ENCODE data around the gene ARMH1. TPM values are rescaled to one million over a fixed set of nuclear protein-coding genes. Genes with fewer than 3 reads are reported as not detected.

Gene ARMH1
- total RNA-seq, 1 experiment from 2014 or later: not detected

GRCh38 chr1:44670751-44671640 lies 3.5 kb upstream of the ARMH1 start:
- Histone ChIP-seq H3K36me3 (no peaks in the 10 kb centered on the region), H3K27ac (no peak overlapping the region), H3K27me3 (replicated peaks) (no peaks in the 10 kb centered on the region), H3K4me1 (replicated peaks) (peaks cover 25% of the 10 kb centered on the region), H3K4me3 (no peak overlapping the region), H3K9me3 (replicated peaks) (no peaks in the 10 kb centered on the region)
- DNase-seq (ENCODE audit: low read depth in 1 of 2, low spot score in 2 of 2): no peak

- Histone ChIP-seq H3K4me1 (replicated peaks) (peaks cover 25% of the 10 kb centered on the region), H3K9me3 (replicated peaks) (no peaks in the 10 kb centered on the region), H3K27ac (no peak overlapping the region), H3K36me3 (no peaks in the 10 kb centered on the region), H3K4me3 (no peak overlapping the region), H3K27me3 (replicated peaks) (no peaks in the 10 kb centered on the region)
- DNase-seq (ENCODE audit: low read depth in 1 of 2, low spot score in 2 of 2): peak in 1 of 2 experiments; percentile 26
These were observed 2.1 kb upstream of the ARMH1 start for GRCh38 chr1:44672254-44672955.

DNA sequence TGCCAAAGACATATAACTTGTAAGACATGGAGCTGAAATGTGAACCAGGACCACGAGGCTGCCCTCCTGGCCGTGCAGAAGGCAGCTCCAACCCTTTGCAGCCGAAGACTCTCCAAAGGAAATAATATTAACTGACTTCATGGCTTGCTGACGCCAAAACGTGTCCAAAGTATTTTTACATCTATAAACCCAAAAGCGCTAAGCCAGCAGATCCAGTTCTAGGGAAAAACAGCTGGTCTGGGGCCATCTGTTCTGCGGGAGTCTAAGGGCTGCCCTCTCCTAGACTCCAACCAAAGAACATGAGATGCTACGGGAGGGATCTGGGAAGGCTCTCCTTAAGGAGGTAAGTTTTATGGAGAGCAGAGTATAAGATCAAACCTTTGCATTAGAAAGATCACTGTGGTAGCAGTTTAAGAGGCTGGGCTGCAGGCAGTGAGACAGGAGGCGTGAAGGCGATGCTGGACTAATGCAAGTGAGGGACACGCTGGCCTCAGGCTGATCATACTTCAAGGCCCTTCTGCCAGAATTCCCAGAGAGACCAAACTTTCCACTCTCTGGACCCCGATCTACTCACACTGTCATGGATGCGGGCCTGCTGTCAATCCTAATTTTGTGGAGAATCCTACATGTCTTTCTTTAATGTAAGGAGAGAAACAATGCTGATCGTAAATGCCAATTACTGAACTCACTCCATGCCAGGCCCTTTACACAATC lies 1.4 kb upstream of the ARMH1 start:
- DNase-seq (ENCODE audit: low read depth in 1 of 2, low spot score in 2 of 2): no peak
- Histone ChIP-seq H3K36me3 (no peaks in the 10 kb centered on the region), H3K27ac (no peak overlapping the region), H3K4me1 (replicated peaks) (peaks cover 25% of the 10 kb centered on the region), H3K27me3 (replicated peaks) (no peaks in the 10 kb centered on the region), H3K9me3 (replicated peaks) (no peaks in the 10 kb centered on the region), H3K4me3 (peak overlapping the region; percentile 70)

GRCh38 chr1:44673675-44674112 lies 820 bp upstream of the ARMH1 start:
- Histone ChIP-seq H3K4me1 (replicated peaks) (peaks cover 25% of the 10 kb centered on the region), H3K36me3 (no peaks in the 10 kb centered on the region), H3K27me3 (replicated peaks) (no peaks in the 10 kb centered on the region), H3K27ac (no peak overlapping the region; the same call in 1 of the 2 replicates), H3K4me3 (peak overlapping the region; percentile 70), H3K9me3 (replicated peaks) (no peaks in the 10 kb centered on the region)
- DNase-seq (ENCODE audit: low read depth in 1 of 2, low spot score in 2 of 2): peak in 1 of 2 experiments; percentile 13

GRCh38 chr1:44675186-44675585 lies 672 bp downstream of the ARMH1 start:
- Histone ChIP-seq H3K9me3 (replicated peaks) (no peaks in the 10 kb centered on the region), H3K4me1 (replicated peaks) (peaks cover 25% of the 10 kb centered on the region), H3K4me3 (no peak overlapping the region; the same call in 1 of the 2 replicates), H3K36me3 (no peaks in the 10 kb centered on the region), H3K27ac (no peak overlapping the region), H3K27me3 (replicated peaks) (no peaks in the 10 kb centered on the region)
- DNase-seq (ENCODE audit: low read depth in 1 of 2, low spot score in 2 of 2): no peak

DNA sequence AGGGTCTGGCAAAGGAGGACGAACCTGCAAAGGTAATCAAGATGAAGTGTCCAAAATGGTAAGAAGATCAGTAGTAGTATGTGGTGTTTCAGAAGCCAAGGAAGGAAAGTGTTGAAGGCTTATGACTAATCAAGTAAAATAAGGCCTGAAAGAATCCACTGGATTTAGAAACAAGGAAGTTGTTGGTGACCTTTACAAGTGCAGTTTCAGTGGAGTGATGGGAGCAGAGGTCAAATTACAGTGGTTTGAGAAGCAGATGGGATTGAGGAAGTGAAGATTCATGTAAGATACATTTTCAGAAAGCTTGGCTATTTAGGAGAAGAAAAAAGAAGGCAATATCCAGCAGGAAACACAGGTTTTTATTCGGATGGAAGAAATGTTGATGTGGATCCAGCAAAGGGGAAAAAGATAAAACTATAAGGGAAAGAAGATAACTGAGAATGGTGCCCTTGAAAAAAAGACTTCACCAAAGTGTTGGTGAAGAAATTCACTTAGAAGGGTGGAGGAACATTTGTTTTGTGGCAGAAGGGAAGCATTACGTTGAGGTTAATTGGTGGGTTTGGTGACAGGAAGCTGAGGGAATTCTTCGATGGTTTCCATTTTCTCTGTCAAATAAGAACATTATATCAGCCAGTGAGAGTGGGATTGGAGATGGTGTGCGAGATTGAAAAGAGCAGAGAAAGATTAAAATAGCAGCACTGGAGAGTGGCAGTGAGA lies 2.1 kb downstream of the ARMH1 start:
- H3K4me3 ChIP-seq: no peak overlapping the region
- no peaks in the 10 kb centered on the region for H3K36me3 ChIP-seq
- no peak overlapping the region for H3K27ac ChIP-seq
- H3K27me3 ChIP-seq (replicated peaks): no peaks in the 10 kb centered on the region
- no peaks in the 10 kb centered on the region for H3K9me3 ChIP-seq (replicated peaks)
- peaks cover 25% of the 10 kb centered on the region for H3K4me1 ChIP-seq (replicated peaks)
- DNase-seq (ENCODE audit: low read depth in 1 of 2, low spot score in 2 of 2): no peak

- Histone ChIP-seq H3K4me3 (no peak overlapping the region), H3K9me3 (replicated peaks) (no peaks in the 10 kb centered on the region), H3K27ac (no peak overlapping the region), H3K4me1 (replicated peaks) (peaks cover 21% of the 10 kb centered on the region), H3K27me3 (replicated peaks) (no peaks in the 10 kb centered on the region), H3K36me3 (no peaks in the 10 kb centered on the region)
- no peak for DNase-seq (ENCODE audit: low read depth in 1 of 2, low spot score in 2 of 2)
These were observed 2.8 kb downstream of the ARMH1 start for GRCh38 chr1:44677201-44677766.

DNA sequence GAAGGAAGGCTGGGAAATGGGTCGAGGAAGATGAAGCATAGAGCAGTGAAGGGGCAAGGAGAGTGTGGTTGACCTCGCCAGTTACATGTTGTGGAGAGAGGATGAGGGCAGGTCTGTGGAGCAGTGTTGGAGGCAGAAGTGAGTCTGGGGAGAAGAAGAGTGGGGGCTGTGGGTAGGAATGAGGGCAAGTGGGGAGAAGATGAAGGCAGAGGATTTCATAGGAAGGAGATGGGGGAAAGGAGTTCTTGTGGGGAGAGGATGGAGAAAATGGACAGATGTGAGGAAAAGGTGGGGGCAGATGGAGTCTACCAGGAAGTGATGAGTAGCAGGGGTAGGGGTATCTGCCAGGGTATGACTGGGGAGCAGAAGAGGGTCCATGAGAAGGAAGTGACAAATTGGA lies 3.6 kb downstream of the ARMH1 start:
- H3K27ac ChIP-seq: no peak overlapping the region
- H3K4me1 ChIP-seq (replicated peaks): peaks cover 12% of the 10 kb centered on the region
- H3K4me3 ChIP-seq: no peak overlapping the region
- no peaks in the 10 kb centered on the region for H3K9me3 ChIP-seq (replicated peaks)
- no peaks in the 10 kb centered on the region for H3K27me3 ChIP-seq (replicated peaks)
- no peak for DNase-seq (ENCODE audit: low read depth in 1 of 2, low spot score in 2 of 2)
- H3K36me3 ChIP-seq: no peaks in the 10 kb centered on the region

DNA sequence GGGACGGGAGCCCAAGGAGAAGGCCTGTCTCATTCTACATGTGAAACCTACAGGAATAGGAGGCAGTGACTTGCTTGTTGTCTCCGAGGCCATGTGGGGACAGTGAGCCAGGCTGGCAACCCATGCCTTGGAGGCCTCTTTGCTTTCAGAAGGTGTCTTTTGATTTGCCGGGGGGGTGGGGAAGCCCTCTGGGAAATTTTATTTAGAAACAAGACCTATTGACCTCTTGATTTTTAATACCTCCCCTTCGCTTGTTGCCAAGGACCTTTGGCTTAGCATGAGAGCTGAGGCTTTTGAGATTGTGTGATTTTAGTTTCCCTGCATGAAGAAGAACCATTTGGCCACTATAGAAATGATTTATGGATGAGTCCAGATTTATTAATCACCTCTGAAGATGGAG lies 4.1 kb downstream of the ARMH1 start:
- no peak overlapping the region for H3K4me3 ChIP-seq
- H3K27me3 ChIP-seq (replicated peaks): no peaks in the 10 kb centered on the region
- H3K36me3 ChIP-seq: no peaks in the 10 kb centered on the region
- H3K9me3 ChIP-seq (replicated peaks): no peaks in the 10 kb centered on the region
- H3K27ac ChIP-seq: no peak overlapping the region
- no peak for DNase-seq (ENCODE audit: low read depth in 1 of 2, low spot score in 2 of 2)
- H3K4me1 ChIP-seq (replicated peaks): peaks cover 7% of the 10 kb centered on the region

DNA sequence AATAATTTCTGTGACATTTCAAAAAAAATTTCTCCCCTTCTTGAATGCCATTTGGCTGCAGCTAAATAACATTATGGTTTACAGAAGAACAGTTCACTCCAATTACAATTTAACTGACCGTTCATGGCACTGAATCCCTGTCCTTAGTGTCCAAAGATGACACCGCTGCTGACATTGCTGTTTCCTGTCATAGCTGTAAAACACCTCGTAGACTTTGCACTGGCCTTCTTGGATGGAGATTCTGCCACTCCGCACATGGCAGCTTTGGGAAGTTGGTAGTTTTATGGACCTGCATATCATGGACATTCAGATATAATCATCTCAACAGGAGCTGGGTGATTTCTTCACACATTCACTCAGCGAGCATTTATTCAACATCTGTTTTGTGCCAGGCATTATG lies 5.0 kb downstream of the ARMH1 start:
- H3K36me3 ChIP-seq: no peaks in the 10 kb centered on the region
- no peak overlapping the region for H3K4me3 ChIP-seq
- H3K9me3 ChIP-seq (replicated peaks): no peaks in the 10 kb centered on the region
- peaks cover 5% of the 10 kb centered on the region for H3K4me1 ChIP-seq (replicated peaks)
- DNase-seq (ENCODE audit: low read depth in 1 of 2, low spot score in 2 of 2): no peak
- H3K27ac ChIP-seq: no peak overlapping the region
- 0 out of 2 replicates have a peak, but pooled peaks cover 4% of the 10 kb centered on the region for H3K27me3 ChIP-seq (replicated peaks)

- Histone ChIP-seq H3K4me3 (no peak overlapping the region), H3K27ac (no peak overlapping the region), H3K36me3 (no peaks in the 10 kb centered on the region), H3K27me3 (replicated peaks) (0 out of 2 replicates have a peak, but pooled peaks cover 7% of the 10 kb centered on the region), H3K4me1 (replicated peaks) (no peaks in the 10 kb centered on the region), H3K9me3 (replicated peaks) (no peaks in the 10 kb centered on the region)
- no peak for DNase-seq (ENCODE audit: low read depth in 1 of 2, low spot score in 2 of 2)
These were observed 7.7 kb downstream of the ARMH1 start for GRCh38 chr1:44681905-44682882.

DNA sequence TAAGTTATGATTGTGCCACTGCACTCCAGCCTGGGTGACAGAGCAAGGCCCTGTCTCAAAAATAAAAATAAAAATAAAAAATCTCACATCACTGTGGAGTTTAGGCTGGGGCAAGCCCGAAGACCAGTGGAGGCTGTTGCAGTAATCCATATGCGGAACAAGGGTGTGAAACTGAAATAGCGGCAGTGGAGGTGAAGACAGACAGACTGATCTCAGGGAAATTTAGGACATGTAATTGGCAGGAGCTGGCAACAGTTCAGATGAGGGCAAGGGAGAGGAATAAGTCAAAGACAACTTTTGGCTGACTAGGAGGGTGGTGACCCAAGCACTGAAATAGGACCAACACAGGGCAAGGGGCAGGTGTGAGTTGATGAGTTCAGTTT lies 8.4 kb downstream of the ARMH1 start:
- no peaks in the 10 kb centered on the region for H3K36me3 ChIP-seq
- no peak overlapping the region for H3K4me3 ChIP-seq
- no peak overlapping the region for H3K27ac ChIP-seq
- 0 out of 2 replicates have a peak, but pooled peaks cover 7% of the 10 kb centered on the region for H3K27me3 ChIP-seq (replicated peaks)
- DNase-seq (ENCODE audit: low read depth in 1 of 2, low spot score in 2 of 2): no peak
- H3K4me1 ChIP-seq (replicated peaks): no peaks in the 10 kb centered on the region
- no peaks in the 10 kb centered on the region for H3K9me3 ChIP-seq (replicated peaks)
